DOHH2 (cell line): Measurements from ENCODE around the gene SLC44A2.

Experiments
- CTCF ChIP-seq: fragments of 200-600 bp; sonication (generic); IDR thresholded peaks from one replicate; pipeline ENCODE4 v1.5.1; 2014; ENCODE audit warnings: antibody characterized with exemption, mild to moderate bottlenecking, low read depth, low read length; ENCODE audit not compliant: poor library complexity, severe bottlenecking
- EZH2phosphoT487 ChIP-seq: fragments of 200-600 bp; sonication (generic); IDR thresholded peaks from 2 replicates; pipeline ENCODE4 v1.6.1; 2017; ENCODE audit warnings: borderline replicate concordance, mild to moderate bottlenecking, antibody characterized with exemption, low read length, moderate library complexity, mixed read lengths

- TF ChIP-seq CTCF = no peak
- TF ChIP-seq EZH2phosphoT487 = no peak
Measured at GRCh38 chr19:10636304-10636972, 11.1 kb downstream of the SLC44A2 start.
